Spleen (tissue), 7 donors: ENCODE data around the gene MDGA2.

ENCODE experiments used
- CTCF ChIP-seq, 11 experiments: fragments of 200-600 bp in 7 of 11; fragments of 450-650 bp in 4 of 11; sonication (generic) in 4 of 11; IDR thresholded peaks in 8 of 11; conservative IDR thresholded peaks in 3 of 11; 1 replicate in 7 of 11; 2 replicates in 4 of 11; pipeline versions ENCODE4 v1.4.0 to v1.8.0; 2016 to 2021; ENCODE audit warnings: antibody characterized with exemption in 11 of 11, inconsistent platforms in 4 of 11, mild to moderate bottlenecking in 1 of 11
- POLR2A ChIP-seq, 3 donors: fragments of 450-650 bp; IDR thresholded peaks; one replicate each; pipeline ENCODE4 v1.5.1; 2017; ENCODE audit warnings: antibody characterized with exemption in 3 of 3, mild to moderate bottlenecking in 1 of 3
- POLR2AphosphoS5 ChIP-seq, 3 donors: sonication (generic); formaldehyde crosslinking; IDR thresholded peaks; one replicate each; pipeline ENCODE4 v1.5.1; 2017; ENCODE audit warnings: antibody characterized with exemption in 3 of 3
- donor health status: DM: no; HTN: no; CAD: no; lungs with moderate emphysema.
- donor health status: DM: no; HTN: no; CAD: no.
- donor health status: DM: no; HTN: no; CAD: no.

- no peak for TF ChIP-seq CTCF (IDR thresholded peaks at IDR 0.05 in 8 of 11, conservative IDR thresholded peaks at IDR 0.05 in 3 of 11)
- no peak for TF ChIP-seq POLR2A (IDR thresholded peaks at IDR 0.05)
- TF ChIP-seq POLR2AphosphoS5 (IDR thresholded peaks at IDR 0.05), result no peak
These were observed 857.3 kb downstream of the MDGA2 start for GRCh38 chr14:46818147-46818546.
